ENCODE results near the gene ITPRID2. TPM values are rescaled to one million over a fixed set of nuclear protein-coding genes. Genes with fewer than 3 reads are reported as not detected.
A peak's percentile ranks its signal among the peaks of the same experiment; 100 is the strongest.

The ITPRID2 gene
- total RNA-seq, 1 experiment from 2014 or later: 1,605 TPM

GRCh38 chr2:181953881-181954537 is 62.5 kb downstream of the ITPRID2 start:
- RAD21 ChIA-PET (ENCODE audit: low non-redundant PET in 1 of 2, low total read pairs in 2 of 2, uncharacterized antibody in 2 of 2, unreplicated experiment in 2 of 2): interaction anchor here (0.7 to 0.9 kb wide), 3 partner anchors 124 to 422 kb away, joined by 3 to 5 read pairs (median 3); no protein-coding TSS in a partner anchor
- Histone ChIP-seq H3K4me2 (ENCODE audit: low read length) (peak overlapping the region; percentile 59), H3K36me3 (ENCODE audit: control insufficient read depth in 1 of 2, insufficient read depth in 2 of 2, low read length in 2 of 2) (no peaks in the 10 kb centered on the region), H3K79me2 (ENCODE audit: insufficient read depth, low read length) (peaks cover 22% of the 10 kb centered on the region), H3K9me2 (ENCODE audit: insufficient read depth) (no peaks in the 10 kb centered on the region), H4K20me1 (ENCODE audit: insufficient read depth) (no peaks in the 10 kb centered on the region), H3K27ac (ENCODE audit: low read depth, low read length) (peak overlapping the region; percentile 98), H3K9ac (ENCODE audit: low read length) (peak overlapping the region; percentile 61), H3K4me1 (ENCODE audit: control insufficient read depth in 1 of 2, insufficient read depth in 2 of 2, low read length in 2 of 2) (peaks cover 79 to 97% of the 10 kb centered on the region in 2 experiments), H3K4me3 (replicated peaks in 1 of 2; ENCODE audit: low read depth in 1 of 2, low read length in 2 of 2) (peak overlapping the region; percentile 22 to 39), H3K27me3 (ENCODE audit: insufficient read depth, low read length) (no peaks in the 10 kb centered on the region), H3K9me3 (ENCODE audit: control insufficient read depth in 1 of 2, insufficient read depth in 1 of 2, low read depth in 1 of 2, low read length in 2 of 2) (no peaks in the 10 kb centered on the region), H2AFZ (ENCODE audit: low read depth, low read length, poor library complexity, severe bottlenecking) (no peak overlapping the region)
- POLR2A ChIA-PET: interaction anchor here (0.8 to 2.0 kb wide), 4 partner anchors 21 to 182 kb away, joined by 3 to 5 read pairs (median 4); no protein-coding TSS in a partner anchor
- intact Hi-C loops (cut with micrococcal nuclease): loop anchor here (5.0 kb wide), 1 partner anchor 172 kb away; no protein-coding TSS in a partner anchor
- CTCF ChIA-PET: interaction anchor here (0.7 to 2.7 kb wide), 12 partner anchors 14 to 216 kb away, joined by 3 to 17 read pairs (median 6); no protein-coding TSS in a partner anchor
- BruUV-seq (replicated peaks): no TSS peak
- ATAC-seq (peak; percentile 62), DNase-seq (ENCODE audit: low read depth, low spot score) (peak; percentile 83)
- TF ChIP-seq SP1 (IDR thresholded peaks at IDR 0.05; ENCODE audit: low read depth) (no peak; the same call in 1 of the 2 replicates), FOSL1 (IDR thresholded peaks at IDR 0.05; ENCODE audit: low read depth) (no peak), SRF (IDR thresholded peaks at IDR 0.05; ENCODE audit: low read depth) (no peak), ZFX (IDR thresholded peaks at IDR 0.05) (no peak), ATF3 (IDR thresholded peaks at IDR 0.05) (no peak), EZH2 (IDR thresholded peaks at IDR 0.05) (no peak), EZH2phosphoT487 (IDR thresholded peaks at IDR 0.05; ENCODE audit: borderline replicate concordance) (no peak), TCF7L2 (IDR thresholded peaks at IDR 0.05; ENCODE audit: borderline replicate concordance, extremely low read depth, insufficient read depth, insufficient read length) (peak; percentile 45), RAD21 (IDR thresholded peaks at IDR 0.05; ENCODE audit: low read depth) (peak; percentile 69), POLR2A (IDR thresholded peaks at IDR 0.05; ENCODE audit: borderline replicate concordance, extremely low read depth, insufficient read depth, insufficient read length) (peak; percentile 16), ELF1 (IDR thresholded peaks at IDR 0.05; ENCODE audit: borderline replicate concordance, low read depth) (no peak), CBX3 (IDR thresholded peaks at IDR 0.05; ENCODE audit: low read depth) (peak; percentile 58; the same call in 1 of the 2 replicates), POLR2AphosphoS5 (IDR thresholded peaks at IDR 0.05; ENCODE audit: low read depth, low read length) (0 out of 2 replicates have a peak, but pooled peaks have one; percentile 20), CEBPB (IDR thresholded peaks at IDR 0.05; ENCODE audit: low read depth) (no peak), ZBTB33 (IDR thresholded peaks at IDR 0.05; ENCODE audit: extremely low read depth, insufficient replicate concordance, low read length) (no peak), JUND (IDR thresholded peaks at IDR 0.05) (no peak)
- TF ChIP-seq, protein P1, sequence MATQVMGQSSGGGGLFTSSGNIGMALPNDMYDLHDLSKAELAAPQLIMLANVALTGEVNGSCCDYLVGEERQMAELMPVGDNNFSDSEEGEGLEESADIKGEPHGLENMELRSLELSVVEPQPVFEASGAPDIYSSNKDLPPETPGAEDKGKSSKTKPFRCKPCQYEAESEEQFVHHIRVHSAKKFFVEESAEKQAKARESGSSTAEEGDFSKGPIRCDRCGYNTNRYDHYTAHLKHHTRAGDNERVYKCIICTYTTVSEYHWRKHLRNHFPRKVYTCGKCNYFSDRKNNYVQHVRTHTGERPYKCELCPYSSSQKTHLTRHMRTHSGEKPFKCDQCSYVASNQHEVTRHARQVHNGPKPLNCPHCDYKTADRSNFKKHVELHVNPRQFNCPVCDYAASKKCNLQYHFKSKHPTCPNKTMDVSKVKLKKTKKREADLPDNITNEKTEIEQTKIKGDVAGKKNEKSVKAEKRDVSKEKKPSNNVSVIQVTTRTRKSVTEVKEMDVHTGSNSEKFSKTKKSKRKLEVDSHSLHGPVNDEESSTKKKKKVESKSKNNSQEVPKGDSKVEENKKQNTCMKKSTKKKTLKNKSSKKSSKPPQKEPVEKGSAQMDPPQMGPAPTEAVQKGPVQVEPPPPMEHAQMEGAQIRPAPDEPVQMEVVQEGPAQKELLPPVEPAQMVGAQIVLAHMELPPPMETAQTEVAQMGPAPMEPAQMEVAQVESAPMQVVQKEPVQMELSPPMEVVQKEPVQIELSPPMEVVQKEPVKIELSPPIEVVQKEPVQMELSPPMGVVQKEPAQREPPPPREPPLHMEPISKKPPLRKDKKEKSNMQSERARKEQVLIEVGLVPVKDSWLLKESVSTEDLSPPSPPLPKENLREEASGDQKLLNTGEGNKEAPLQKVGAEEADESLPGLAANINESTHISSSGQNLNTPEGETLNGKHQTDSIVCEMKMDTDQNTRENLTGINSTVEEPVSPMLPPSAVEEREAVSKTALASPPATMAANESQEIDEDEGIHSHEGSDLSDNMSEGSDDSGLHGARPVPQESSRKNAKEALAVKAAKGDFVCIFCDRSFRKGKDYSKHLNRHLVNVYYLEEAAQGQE (IDR thresholded peaks at IDR 0.05; ENCODE audit: low read depth): no peak
- TF ChIP-seq, protein P2, sequence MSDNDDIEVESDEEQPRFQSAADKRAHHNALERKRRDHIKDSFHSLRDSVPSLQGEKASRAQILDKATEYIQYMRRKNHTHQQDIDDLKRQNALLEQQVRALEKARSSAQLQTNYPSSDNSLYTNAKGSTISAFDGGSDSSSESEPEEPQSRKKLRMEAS (IDR thresholded peaks at IDR 0.05): 0 out of 2 replicates have a peak, but pooled peaks have one; percentile 40
- TF ChIP-seq, protein P3, sequence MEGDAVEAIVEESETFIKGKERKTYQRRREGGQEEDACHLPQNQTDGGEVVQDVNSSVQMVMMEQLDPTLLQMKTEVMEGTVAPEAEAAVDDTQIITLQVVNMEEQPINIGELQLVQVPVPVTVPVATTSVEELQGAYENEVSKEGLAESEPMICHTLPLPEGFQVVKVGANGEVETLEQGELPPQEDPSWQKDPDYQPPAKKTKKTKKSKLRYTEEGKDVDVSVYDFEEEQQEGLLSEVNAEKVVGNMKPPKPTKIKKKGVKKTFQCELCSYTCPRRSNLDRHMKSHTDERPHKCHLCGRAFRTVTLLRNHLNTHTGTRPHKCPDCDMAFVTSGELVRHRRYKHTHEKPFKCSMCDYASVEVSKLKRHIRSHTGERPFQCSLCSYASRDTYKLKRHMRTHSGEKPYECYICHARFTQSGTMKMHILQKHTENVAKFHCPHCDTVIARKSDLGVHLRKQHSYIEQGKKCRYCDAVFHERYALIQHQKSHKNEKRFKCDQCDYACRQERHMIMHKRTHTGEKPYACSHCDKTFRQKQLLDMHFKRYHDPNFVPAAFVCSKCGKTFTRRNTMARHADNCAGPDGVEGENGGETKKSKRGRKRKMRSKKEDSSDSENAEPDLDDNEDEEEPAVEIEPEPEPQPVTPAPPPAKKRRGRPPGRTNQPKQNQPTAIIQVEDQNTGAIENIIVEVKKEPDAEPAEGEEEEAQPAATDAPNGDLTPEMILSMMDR (IDR thresholded peaks at IDR 0.05 in 2 of 3, conservative IDR thresholded peaks at IDR 0.05 in 1 of 3; ENCODE audit: borderline replicate concordance in 1 of 3, insufficient read depth in 1 of 3, low read depth in 2 of 3, low read length in 2 of 3): peak; percentile 32 to 86 (median 68); a peak in 5 of 6 replicates
